ENCODE measurements around the gene SLC29A3.
A peak's percentile ranks its signal among the peaks of the same experiment; 100 is the strongest.
"Not testable (repeated sequence)": the region's sequence is repeated elsewhere in the genome, so short reads cannot be mapped to it uniquely, and the experiment has no call there.

The SLC29A3 gene

DNA sequence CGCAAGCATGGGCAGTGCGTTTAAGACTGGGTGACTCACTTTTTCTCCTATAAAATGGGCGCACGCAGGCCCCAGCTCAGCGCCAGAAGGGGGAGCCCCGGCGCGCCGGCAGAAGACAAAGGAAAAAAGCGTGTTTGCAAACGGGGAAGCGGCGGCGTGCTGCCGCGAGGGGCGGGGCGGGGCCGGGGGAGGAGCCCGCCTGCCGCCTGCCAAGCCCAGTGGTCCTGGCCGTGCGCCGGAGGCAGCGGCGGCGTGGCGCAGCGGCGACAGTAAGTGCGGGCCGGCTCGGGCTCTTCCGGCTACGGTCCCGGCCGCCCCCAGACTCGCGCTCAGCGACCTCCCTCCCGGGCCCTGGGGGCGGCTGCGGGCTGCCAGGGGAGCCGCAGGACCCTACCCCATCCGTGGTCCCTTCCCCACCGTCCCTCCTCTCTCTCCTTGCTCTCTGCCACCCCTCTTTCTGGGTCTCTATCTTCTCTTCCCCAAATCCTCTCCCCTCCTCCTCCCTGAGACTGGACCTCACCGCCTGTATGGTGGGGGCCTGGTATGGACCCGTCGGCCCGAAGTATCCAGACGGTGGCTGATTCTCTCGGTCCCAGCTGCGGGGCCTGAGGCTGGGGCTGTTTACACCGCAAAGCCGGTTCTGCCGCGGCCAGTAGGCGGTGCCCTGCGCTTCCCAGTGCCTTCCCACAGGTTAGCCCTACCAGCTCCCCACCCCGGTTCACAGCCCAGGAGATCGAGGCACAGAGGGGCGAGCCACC lies at the start of gene SLC29A3:
Gene SLC29A3 (plus strand): TSS at position 218 of the 758 bp plus-strand sequence. CDS start 51 bp downstream, at position 269.
- no peak for DNase-seq (ENCODE audit: low read depth)

DNA sequence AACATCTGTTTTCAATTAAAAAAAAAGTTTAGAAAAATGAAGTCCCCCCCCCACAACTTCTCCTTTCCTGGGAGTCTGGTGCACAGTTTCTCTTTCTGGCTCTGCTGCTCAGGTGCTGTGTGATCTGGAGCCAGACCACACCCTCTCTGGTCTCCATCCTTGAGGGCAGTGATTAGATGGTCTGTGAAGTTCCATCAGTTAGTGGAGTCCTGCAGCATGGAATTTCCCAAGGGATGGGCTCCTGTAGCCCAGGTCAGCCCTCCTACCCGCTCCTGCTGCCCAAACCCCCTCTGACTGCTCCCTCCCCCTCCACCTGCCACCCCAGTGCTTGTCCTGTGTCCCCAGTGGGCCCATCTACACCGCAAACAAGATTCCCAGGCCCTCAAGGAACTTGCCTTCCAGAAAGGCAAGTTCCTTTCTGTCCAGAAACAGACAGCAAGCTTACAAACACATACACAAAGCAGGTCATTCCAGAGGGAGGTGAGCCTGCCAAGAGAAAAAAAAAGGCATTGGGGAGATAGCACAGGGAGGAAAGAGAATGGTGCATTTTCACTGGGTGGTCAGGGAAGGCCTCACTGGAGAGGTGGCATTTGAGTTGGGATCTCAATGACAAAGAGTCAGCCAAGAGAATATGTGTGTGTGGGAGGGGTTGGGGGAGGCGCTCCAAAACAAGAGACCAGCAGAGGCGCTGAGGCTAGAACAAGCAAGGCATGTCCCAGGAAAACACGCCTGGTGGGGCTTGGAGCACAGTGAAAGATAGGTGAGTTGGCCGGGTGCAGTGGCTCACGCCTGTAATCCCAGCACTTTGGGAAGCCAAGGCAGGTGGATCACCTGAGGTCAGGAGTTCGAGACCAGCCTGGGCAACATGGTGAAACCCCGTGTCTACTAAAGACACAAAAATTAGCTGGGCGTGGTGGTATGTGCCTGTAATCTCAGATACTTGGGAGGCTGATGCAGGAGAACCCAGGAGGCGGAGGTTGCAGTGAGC lies 49.5 kb upstream of the SLC29A3 start:
- DNase-seq (ENCODE audit: low read depth), result no peak

DNA sequence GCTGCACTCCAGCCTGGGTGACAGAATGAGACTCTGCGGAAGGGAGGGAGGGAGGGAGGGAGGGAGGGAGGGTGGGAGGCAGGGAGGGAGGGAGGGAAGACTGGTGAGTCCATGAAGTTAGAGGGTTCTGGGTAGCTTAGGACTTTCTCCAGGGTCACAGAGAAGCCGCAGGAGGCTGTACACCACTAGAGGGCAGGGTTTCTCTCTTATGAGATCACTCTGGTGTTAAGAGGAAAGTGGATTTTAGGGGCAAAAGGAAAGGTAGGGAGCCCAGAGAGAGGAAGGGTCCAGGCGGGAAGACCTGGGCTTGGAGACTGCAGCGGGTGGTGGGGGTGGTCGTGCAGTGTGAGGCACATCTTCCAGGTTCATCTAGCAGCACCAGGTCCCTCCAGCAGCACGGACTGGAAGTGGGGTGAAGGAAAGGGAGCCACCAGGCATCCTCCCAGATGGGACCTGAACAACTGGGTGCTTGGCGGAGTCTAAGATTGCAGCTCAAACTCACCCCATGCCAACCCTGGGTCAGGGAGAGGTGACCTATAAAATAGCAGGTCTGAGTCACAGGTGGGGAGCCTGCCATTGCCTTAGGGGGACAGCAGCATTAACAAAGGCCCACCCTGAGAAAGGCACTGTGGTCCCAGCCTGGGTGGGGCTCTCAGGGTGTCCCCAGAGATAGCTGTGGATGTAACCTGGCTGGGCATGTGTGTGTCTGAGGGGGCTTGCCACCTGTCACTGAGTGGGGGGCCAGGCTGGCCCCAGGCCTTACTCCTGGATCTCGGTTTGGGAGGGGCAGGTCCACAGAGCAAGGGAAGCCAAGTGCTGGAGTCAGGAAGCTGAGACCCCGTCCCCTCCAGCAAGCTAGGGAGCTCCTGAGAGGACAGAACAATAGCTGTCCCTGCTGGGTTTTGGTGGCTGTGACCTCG lies 48.5 kb upstream of the SLC29A3 start:
- DNase-seq (ENCODE audit: low read depth), result peak; percentile 31

DNA sequence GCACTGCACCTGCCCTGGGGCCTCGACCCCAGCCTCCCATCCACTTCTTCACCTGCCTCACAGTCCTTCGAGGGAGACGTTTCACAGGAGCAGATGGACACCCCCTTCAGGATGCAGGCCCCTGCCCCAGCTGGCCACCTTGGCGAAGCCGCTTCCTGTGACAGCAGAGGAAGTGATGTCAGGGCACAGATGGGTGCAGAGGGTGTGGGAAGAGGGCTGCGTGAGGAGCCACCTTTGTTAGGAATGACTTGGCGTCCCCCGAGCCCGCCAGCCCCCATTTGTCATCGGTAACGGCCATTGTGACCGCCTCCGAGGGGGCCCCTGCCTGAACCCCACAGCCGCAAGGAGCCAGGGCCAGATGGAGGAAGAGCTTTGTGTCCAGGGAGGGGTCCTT lies 47.4 kb upstream of the SLC29A3 start:
- DNase-seq (ENCODE audit: low read depth), result no peak

DNA sequence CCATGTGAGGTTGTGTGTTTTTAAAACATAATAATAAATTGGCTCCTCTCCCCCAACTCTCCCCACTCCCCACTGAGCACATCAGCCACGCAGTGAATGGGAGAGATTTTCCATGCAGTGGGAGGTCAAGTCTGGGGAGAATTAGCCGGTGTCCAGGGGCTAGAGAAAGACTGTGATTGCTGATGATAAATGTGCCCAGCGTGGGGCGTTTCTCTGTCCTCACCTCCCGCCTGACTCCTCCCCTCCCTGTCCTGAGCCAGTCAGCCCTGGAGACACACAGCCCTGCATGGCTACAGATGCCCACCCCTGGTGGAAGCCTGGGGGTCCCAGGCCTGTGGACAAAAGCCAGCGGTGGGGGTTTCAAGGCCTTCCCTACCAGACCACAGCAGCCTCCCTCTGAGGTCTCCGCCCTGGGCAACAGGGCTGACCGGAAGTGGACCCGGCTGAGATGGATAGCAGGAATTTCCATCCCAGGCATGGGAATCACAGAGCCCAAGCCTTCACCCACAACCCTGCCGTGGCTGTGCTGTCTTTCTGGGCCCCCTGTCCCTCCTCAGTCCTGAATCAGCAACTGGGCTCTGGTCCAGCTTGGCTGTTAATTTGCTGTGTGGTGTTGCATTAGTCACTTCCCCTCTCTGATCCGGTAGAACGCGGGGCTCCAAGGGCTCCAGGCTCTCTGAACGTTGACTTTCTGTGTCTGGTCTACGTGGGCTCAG lies 46.8 kb upstream of the SLC29A3 start:
- DNase-seq (ENCODE audit: low read depth), result peak; percentile 20

DNA sequence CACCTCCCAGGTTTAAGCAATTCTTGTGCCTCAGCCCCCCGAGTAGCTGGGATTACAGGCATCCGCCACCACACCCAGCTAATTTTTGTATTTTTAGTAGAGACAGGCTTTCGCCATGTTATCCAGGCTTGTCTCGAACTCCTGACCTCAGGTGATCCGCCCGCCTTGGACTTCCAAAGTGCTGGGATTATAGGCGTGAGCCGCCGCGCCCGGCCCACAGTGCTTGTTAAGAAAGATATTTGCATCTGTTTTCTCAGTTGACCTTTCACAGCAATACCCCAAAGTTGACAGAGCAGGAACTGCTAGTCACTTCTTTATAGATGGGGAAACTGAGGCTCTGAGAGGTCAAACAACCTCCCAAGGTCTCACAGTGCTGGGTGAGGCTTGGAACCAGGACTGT lies 46.1 kb upstream of the SLC29A3 start:
- DNase-seq (ENCODE audit: low read depth), result not testable (repeated sequence)

DNA sequence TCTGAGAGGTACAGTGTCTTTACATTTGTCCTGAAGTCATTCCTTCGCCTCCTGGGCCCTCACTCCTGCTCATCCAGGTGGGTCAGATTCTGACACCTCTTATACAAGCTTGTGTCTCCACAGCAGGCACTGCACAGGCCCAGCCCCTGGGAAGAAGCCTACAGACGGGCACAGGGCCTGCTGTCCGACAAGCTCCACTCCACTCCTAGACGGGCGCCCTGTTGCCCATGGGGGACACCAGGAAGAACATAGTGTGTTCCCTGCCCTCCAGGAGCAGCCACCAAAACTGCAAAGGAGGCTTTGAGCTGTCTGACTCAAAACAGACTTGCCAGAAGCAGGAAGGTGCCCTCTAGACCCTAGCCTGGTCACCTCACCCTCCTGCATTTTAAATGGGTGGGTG lies 45.6 kb upstream of the SLC29A3 start:
- DNase-seq (ENCODE audit: low read depth), result no peak

DNA sequence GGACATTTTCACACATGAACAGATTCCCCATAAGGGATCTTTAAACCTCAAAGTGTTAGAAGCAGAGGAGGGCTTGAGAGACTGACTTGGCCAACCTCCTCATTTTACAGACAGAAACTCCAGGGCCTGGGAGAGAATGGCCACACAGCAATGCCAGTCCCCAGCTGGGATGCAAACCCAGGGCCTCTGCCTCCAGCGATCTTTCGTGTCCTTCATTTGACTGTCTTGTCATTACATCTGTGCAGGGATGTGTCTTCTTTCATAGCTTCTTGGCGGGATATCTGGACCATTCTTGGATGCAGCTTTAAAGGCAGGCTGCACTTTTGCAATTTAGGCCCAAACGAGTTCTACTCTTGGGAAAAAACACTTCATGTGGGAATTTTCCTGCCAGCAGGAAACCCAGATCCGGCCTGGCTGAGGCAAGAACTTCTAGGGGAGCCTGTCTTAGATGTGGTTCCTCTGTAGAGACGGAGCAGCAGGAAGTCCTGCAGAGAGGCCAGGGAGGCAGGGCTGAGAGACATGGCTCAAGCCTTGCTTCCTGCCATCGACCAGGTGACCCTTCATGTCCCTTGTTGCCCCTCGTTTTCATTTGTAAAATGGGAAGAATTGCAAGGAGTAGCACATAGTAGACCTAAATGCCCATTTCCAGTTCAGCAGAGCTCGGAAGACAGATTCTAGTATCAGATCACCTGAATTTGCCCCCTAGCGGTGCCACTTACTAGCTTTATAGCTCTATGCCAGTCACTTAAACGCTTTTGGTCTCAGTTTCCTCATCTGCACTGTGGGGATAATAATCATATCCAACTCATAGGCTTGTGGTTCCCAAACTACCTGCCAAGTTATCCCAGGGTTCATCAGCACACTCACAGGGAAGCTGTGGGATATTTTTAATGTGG lies 43.9 kb upstream of the SLC29A3 start:
- no peak for DNase-seq (ENCODE audit: low read depth)

DNA sequence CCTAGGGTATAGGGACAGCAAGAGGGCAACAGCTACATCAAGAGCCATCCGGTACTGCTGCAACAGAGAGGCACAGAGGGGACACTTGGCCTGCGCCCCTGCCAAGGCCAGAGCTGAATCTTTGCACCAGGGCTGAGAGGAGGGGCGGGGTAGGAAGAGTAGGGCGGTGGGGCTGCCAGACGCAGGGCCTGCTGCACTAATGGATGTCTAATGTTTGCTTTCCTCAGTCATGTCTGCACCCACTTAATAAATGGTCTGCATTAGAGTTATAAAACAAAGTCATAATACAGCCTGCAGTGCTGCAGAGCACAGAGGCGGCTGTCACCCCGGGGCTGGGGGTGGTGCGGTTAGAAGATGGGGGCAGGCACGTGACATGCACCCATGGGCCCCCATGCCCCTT lies 42.2 kb upstream of the SLC29A3 start:
- DNase-seq (ENCODE audit: low read depth), result no peak

DNA sequence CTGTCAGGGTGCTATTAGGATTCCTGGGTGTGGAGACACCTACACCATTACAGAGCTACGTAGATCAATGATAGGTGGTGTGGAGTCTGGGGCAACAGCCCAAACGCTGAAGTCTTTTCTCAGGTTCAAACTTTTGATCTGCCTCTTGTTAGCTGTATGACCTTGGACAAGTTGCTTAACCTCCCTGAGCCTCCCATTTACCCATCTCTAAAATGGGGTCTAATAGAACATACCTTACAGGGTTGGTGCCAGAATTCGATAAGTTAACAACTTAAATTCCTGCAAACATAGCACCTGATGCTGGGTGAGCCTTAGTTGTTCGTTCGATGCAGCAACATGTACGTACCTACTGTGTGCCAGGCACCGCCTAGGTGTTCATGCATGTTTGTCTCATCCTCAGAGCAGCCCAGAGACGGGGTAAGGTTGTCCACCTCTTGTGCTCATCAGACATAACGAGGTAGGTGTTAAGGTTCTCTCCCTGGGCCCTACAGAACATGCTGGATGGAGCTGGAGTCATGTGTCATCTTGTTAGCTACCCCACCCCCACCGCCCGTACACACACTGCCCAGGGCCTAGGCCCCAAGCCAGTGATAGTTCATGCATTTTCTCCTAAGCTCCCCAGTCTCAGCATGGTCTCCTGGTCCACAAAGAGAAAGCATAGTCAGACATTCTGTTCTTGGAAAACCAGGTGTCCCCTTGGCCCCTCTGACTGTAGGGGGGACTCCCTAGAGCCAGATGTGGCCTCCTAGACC lies 41.0 kb upstream of the SLC29A3 start:
- no peak for DNase-seq (ENCODE audit: low read depth)

DNA sequence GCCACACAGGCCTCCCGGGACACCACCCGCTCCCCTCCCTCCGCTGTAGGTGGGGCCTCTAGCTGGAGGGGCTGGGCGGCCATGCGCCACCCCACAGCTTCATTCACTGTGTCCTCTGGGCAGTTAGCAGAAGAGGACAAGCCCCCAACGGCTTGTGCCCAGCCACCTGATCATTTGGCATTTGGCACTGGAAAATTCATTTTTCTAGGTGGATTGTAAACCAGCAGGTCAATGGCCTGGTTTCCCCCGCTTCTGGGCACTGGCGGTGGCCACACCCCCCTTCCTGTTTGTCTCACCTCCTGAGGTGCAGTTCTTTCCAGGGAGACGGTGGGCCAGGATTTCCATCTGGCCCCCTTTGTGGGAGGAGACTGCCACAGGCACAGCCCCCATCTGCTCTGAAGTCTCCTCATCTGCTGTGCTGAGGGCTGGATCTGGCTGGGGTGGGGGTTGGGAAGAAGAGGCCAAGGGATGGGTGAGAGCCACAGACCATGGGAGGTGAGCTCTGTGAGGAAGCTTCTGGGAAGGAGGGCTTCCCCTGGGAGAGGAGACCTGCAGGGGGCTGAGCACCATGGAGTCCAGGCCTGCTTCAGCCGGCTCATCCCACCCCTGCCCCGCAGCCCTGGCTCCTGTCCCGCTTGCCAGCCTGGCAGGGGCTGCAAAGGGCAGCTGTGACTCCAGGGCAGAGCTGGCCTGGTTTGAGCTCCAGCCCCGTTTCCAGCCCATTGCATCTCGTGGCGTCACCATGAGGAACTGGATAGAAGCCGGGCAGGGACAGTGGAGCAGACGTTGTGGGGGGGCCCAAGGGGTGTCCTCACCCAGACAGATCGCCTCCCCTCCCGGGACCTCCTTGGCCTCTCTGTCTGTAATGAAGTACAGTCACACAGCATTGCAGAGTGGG lies 40.1 kb upstream of the SLC29A3 start:
- DNase-seq (ENCODE audit: low read depth), result no peak

DNA sequence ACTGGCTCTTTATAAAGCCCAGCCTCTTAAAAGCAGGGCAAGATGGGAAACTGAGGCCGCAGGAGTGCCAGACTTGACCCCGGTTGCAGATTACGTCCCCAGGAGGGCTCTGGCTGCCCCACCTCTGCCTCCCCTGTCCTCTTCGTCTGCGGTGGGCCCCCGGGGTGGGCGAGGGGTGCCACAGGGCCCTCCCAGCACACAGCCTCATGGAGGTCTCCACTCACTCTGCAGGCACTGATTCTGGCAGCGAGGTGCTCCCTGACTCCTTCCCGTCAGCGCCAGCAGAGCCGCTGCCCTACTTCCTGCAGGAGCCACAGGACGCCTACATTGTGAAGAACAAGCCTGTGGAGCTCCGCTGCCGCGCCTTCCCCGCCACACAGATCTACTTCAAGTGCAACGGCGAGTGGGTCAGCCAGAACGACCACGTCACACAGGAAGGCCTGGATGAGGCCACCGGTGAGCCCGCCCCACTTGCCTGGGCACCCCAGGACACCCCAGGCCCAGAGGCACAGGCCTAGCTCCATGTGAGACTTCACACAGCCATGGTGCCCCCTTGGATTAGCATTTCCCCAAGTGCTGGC lies 39.4 kb upstream of the SLC29A3 start:
- no peak for DNase-seq (ENCODE audit: low read depth)

DNA sequence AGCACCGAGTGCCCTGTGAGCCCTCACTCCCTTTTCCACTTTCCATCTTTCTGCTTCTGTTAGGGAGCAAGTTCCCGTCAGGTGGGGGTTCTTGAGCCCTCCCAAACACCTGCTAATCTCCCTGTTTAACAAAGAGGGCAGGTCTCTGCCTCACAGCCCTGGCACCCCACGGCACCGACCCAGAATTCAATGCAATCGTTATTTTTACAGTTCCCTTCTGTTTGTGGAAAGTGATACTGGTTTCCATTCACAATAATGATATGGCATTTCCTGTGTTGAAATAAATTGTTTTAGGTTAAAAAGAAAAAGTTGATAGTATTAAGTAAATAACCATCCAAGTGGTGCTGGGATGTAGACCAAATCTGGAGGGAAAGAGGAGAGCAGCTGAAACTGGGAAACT lies 38.8 kb upstream of the SLC29A3 start:
- DNase-seq (ENCODE audit: low read depth), result no peak

DNA sequence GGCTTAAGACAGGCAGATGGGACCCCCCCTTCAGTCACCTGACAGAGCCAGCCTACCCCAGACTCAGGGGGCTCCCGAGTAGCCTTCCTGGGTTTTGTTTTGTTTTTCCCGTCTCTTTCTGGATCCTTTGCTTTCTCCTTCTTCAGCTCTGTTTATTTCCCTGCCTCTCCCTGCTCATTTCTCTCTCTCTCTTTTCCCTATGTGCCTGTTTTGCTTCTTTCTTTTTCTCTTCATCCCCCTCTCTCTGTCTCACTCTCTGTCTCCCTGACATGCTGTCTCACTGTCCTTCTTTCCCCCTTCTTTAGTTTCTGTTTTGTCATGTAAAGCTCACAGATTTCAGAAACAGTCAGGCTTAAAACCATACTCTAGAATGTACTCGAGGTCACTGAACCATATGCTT lies 38.2 kb upstream of the SLC29A3 start:
- DNase-seq (ENCODE audit: low read depth), result no peak

DNA sequence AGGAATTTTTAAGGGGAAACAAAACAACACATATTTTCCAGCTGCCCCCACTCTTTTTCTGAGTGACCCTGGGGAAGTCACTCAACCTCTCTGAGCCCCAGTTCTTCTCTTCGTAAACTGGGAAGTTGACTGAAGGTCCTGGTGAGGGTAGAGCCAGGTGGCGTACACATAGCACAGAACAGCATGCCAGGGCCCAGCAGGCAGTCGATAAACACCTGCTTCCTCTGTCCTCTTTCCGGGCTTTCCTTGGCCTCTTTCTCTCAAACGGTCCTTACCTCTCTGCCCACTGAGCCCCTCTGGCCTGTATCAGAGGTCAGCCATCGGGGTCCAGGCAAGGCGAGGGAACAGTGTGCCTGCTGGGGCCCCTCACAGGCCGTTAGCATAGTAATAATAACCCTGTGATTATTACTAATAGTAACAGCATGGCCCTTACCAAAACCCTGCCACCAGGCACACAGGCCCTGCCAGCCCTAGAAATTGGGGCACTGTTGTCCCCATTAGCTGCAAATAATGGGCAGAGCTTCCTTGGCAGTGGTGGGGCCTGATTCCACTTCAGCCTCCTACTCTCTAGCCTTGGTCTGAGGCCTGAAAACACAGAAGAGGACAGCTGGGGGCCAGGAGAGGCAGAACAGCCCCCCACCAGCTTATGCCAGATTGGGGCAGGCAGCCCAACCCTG lies 37.3 kb upstream of the SLC29A3 start:
- no peak for DNase-seq (ENCODE audit: low read depth)

DNA sequence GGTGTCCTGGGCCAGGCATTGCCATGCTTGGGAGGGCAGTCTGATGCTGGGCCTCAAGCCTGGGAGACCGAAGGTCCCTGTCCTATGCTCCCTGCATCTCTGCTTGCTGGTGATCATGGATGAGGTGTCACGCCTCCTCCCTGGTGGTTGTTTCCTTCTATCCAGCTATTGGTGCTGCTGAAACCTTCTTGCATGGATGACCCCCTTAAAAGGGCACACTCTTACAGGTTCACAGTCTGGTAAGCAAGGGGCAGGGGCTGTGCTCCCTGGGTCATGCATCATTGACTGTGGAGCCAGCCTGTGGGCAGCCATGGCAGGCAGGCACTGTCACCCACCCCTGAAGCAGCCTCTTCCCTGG lies 36.8 kb upstream of the SLC29A3 start:
- DNase-seq (ENCODE audit: low read depth), result no peak

DNA sequence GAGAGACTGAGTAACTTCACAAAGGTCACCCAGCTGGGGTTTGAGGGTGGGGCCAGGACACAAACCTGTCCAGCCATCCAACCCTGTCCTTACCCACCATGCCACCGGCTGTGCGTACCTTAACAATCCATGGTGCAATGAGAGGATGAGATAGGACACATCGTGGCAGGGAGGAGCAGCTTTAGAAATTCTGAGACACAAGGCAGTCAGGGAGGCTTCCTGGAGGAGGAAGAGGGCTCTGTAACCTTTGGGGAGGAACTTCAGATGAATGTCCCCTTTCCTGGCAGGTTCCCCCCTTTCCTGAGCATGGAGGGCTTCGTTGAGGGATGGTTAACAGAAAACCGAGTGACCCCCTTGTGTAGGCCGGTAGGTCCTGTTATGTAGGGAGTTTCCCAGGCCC lies 35.6 kb upstream of the SLC29A3 start:
- DNase-seq (ENCODE audit: low read depth), result no peak

DNA sequence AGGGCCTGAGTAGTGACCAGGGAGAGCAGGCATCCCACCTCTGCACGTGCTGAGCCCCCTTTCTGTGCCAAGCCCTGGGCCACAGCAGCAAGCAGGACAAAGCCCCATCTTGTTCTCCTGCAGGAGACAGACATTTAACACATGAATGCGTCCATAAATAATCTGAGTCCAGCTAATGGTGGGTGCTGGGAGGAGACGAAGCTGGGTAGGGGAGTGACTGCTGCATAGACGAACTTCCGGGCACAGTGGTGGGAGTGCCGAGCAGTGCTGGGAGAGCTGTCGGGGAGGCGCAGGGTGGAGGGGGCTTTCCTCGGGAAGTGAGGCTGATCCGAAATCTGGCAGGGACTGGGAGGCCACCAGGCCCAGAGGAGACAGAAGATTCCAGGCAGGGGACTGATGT lies 35.2 kb upstream of the SLC29A3 start:
- DNase-seq (ENCODE audit: low read depth), result no peak

All from non-pigmented ciliary epithelial cell (primary cell).